ENCODE results near the gene DRC1. TPM values are rescaled to one million over a fixed set of nuclear protein-coding genes. Genes with fewer than 3 reads are reported as not detected.
A peak's percentile ranks its signal among the peaks of the same experiment; 100 is the strongest.
"Not testable (repeated sequence)": the region's sequence is repeated elsewhere in the genome, so short reads cannot be mapped to it uniquely, and the experiment has no call there.

DRC1 gene
- not detected for total RNA-seq
- long read RNA-seq = 0 reads

DNA sequence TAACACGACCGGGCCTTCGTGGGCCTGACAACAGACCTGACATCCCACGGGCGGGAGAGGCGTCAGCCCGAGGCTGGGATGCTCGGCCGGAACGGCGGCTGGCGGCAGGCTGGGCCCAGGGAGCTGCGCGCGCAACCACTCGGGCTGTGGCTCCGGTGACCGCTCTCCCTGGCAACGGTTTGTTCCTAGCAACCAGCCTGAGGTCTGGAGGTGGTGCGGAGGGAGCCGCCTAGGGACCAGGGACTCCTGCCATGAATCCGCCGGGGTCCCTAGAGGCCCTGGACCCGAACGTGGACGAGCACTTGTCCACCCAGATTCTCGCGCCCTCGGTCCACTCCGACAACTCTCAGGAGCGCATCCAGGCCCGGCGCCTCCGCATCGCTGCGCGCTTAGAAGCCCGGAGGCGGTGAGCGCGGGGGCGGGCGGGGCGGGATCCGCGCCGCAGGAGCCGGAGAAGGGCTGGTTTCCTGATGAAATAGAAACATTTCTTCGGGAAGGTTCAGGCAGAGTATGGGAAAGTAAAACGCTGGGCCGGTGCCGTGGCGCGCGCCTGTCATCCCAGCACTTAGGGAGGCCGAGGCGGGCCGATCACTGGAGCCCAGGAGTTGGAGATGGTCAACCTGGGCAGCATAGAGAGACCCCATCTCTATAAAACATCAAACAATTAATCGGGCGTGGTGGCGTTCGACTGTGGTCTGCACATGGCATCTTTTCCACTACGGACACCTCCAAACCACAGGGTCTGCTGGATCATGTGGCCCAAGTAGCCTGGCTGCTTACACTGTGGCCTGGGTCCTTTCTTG lies at the start of gene DRC1:
DRC1 (plus strand) TSS at position 182 of the 803 bp plus-strand sequence; CDS start at position 252, 70 bp downstream.
- peak; percentile 66 for ATAC-seq
- intact Hi-C loops (cut with DNase I, micrococcal nuclease) = no loop called here
- DNase-seq = peak; percentile 29 to 45

DNA sequence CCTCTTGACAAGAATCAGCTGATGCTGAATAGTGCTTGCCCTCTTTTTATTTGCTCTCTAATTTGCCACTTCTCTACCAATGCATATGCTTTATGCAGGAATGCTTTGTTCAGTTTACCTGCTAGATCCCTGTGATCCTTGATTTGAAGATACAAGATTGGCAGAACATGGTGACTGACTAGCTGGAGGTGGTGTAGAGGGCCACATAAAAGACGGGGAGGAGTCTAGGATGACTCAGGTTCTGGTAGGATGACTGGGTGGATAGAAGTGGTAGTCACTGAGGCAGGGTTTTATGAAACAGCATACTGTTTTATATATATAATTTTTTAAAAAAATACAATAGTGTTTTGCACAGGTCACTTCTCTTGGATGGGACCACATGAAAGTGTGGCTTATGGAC lies 48.8 kb upstream of the DRC1 start:
- peak; percentile 66 for ATAC-seq
- DNase-seq = no peak

DNA sequence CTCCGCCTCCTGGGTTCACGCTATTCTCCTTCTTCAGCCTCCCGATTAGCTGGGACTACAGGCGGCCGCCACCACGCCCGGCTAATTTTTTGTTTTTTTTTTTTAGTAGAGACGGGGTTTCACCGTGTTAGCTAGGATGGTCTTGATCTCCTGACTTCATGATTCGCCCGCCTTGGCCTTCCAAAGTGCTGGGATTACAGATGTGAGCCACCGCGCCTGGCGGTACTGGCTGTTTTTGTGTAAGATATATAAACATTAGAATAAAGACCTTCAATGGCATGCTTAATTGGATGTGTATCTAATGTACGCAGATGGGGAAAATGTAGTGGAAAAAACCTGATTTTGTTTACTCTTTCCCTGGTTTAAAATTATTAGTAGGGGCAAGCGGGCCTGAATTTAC lies 47.3 kb upstream of the DRC1 start:
- intact Hi-C loops (cut with DNase I, micrococcal nuclease); ATAC-seq; DNase-seq: not testable (repeated sequence)

More for the DNA sequence above, 48.8 kb upstream of the DRC1 start:
- intact Hi-C loops (cut with DNase I, micrococcal nuclease) = no loop called here

DNA sequence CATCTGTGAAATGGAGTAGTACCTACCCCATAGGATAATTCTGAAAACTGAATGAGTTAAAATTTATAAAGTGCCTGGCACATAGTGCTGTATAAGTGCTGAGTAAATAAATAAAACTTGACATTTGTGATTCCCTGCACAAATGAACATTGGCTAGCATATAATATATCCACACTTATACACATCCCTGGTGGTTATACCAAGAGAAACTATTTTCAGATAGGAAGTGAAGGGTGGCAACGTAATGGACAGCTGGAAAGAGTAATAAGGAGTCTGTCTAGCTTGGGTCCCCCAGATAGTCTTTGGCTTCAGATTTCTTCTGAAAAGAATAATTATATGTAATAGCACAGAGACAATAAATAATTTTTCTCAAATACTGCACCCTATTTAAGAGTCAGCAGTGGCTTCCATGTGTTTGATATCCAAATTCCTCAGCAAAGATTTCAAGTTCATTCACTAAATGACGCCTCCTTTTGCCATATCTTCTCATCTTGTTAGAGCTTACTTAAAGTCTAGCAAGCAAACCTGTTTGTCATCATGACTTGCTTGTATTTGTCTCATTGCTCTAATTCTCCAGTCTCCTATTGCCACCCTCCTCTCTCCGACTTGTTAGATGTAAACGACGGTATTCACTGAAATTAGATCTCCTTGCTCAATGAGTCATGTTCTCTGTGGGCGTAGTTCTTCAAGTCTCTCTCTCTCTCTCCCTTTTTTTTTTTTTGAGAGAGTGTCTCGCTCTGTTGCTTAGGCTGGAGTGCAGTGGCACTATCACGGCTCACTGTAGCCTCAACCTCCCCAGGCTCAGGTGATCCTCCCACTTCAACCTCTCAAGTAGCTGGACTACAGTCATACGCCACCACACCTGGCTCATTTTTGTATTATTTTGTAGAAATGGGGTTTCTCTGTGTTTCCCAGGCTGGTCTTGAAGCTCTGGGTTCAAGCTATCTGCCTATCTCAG lies 46.4 kb upstream of the DRC1 start:
- intact Hi-C loops (cut with DNase I, micrococcal nuclease) = no loop called here
- no peak for DNase-seq
- no peak for ATAC-seq

DNA sequence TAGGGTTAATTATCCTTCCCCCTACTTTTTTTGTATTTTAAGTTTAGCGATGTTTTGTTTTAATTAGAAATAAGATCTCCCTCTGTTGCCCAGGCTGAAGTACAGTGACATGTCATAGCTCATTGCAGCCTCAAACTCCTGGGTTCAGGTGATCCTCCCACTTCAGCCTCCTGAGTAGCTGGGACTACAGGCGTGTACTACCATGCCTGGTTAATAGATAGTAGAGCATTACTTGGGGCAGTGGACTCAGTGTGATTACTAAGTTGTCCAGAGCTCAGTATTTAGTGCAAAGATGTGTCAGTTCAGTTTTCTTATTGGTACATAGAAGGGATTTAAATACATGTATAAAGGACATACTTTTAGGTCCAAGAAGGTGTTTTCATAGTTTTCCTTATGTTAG lies 45.6 kb upstream of the DRC1 start:
- no peak for ATAC-seq

DNA sequence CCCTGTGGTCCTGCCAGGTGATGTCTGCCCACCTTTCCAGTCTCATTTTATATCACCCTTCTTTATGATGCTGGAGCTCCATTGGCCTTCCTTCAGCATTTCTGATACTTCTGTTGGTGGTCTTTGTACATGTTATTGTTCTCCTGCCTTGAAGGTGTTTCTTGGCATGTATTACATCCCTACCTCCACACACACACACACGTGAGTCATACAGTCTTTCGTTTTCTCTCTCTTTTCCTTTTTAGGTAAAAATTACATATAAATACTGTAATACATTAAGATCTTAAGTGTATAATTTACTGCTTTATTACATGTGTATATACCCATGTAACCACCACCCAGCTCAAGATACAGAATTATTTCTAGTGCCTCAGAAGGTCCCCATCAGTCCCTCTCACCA lies 44.9 kb upstream of the DRC1 start:
- ATAC-seq = no peak
- intact Hi-C loops (cut with DNase I, micrococcal nuclease) = no loop called here
- no peak for DNase-seq

More for the DNA sequence above, 45.6 kb upstream of the DRC1 start:
- DNase-seq = no peak
- intact Hi-C loops (cut with DNase I, micrococcal nuclease) = no loop called here

DNA sequence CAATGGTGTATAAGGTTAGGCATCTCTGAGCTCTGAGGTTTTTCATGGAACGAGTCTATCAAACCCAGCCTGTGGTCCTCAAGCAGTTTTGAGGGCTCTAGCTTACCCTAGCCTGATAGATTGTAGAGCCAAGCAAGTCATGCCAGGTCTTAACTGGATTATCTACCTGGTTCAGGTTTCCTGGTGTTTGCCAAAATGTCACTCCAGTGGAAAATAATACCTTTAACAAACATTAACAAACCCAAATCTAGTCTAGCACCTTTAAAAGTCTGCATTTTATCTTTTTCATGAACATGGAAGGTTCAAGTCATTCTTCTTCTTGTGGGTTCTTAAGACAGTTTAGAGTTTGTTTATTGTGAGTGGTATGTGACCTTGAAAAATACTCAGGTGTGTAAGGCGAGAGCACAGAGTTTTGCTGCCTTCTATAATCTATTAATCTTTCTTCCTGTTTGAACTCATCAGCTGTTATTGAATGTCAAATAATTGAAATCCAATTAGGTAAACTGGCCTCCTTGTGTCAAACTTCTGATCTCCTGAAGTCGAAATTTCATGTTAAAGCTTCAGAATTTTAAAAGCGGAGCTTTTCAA lies 41.7 kb upstream of the DRC1 start:
- ATAC-seq (no peak), DNase-seq (no peak)
- intact Hi-C loops (cut with DNase I, micrococcal nuclease) = no loop called here

DNA sequence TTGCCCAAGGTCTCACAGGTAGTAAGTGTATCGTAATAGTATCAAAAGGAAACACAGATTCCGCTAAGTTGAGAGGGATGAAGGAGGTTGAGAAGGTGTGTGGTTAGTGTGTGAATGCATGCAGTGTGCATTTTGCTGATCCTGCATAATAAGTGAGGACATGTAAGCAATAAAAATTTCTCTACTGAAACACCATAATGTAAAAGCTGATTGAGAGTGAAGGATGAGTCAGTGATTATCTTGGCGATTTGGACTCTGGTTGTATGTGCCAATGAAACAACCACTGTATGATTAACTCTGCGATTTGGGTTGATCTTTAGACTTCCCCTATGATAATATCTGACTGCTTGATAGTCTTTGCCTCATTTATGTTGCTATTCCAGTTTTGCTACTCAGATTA lies 38.4 kb upstream of the DRC1 start:
- DNase-seq = no peak
- intact Hi-C loops (cut with DNase I, micrococcal nuclease) = no loop called here
- ATAC-seq = peak; percentile 96

DNA sequence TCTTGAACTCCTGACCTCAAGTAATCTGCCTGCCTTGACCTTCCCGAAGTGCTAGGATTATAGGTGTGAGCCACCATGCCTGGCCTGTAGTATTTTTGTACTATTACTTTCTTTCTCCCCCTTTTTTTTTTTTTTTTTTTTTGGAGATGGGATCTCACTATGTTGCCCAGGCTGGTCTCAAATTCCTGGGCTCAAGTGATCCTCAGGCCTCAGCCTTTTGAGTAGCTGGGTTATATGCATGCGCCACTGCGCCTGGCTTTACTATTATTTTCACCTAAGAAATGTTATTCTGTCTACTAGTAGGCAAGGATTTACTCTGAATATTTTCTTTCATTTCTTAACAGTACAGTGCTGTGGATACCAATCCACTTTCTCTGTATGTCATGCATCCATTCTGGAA lies 37.8 kb upstream of the DRC1 start:
- intact Hi-C loops (cut with DNase I, micrococcal nuclease) = no loop called here
- DNase-seq (no peak), ATAC-seq (no peak)

DNA sequence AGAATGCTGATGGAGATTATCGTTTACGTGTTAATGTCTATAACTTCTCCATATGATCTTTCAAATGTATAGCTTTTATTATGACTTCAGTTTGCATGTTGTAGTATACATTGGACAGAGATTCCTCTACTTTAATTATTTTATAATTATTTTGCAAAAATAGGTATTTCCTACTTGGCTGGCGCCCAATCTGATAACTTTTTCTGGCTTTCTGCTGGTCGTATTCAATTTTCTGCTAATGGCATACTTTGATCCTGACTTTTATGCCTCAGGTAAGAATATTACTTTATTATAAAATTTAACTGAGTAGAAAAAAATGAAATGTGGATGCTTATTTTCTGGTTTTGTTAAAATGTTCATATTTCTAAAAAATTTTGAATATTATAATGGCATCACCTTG lies 37.1 kb upstream of the DRC1 start:
- ATAC-seq (no peak), DNase-seq (no peak)
- intact Hi-C loops (cut with DNase I, micrococcal nuclease) = no loop called here

DNA sequence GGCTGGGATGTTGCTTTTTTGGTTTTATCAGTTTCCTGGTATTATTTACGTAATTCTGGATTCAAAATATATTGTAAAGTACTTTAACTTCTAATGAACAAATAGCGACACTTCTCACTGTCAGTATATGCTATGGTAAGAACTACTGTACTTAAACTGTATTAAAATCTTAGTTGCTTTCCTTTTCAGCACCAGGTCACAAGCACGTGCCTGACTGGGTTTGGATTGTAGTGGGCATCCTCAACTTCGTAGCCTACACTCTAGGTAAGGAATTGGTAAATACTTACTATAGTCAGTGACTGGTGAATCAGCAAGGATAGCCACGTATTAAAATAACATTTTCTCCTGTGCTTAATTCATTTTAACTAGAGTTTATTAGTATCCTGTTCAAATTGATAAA lies 34.8 kb upstream of the DRC1 start:
- DNase-seq = no peak
- intact Hi-C loops (cut with DNase I, micrococcal nuclease) = no loop called here
- ATAC-seq = no peak

DNA sequence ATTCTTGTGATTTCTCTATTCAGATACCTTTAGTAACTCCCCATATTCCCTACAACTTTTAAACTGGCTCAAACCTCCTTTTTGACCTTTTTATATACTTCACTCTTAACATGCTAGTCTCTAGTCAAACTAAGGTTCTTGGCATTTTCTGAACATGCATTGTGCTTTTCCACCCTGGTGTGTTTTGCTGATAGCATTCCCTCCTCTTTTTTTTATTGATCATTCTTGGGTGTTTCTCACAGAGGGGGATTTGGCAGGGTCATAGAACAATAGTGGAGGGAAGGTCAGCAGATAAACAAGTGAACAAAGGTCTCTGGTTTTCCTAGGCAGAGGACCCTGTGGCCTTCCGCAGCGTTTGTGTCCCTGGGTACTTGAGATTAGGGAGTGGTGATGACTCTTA lies 32.1 kb upstream of the DRC1 start:
- intact Hi-C loops (cut with DNase I, micrococcal nuclease); DNase-seq; ATAC-seq: not testable (repeated sequence)

DNA sequence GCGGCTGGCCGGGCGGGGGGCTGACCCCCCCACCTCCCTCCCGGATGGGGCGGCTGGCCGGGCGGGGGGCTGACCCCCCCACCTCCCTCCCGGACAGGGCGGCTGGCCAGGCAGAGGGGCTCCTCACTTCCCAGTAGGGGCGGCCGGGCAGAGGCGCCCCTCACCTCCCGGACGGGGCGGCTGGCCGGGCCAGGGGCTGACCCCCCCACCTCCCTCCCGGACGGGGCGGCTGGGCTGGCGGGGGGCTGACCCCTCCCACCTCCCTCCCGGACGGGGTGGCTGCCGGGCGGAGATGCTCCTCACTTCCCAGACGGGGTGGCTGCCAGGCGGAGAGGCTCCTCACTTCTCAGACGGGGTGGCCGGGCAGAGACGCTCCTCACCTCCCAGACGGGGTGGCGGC lies 30.8 kb upstream of the DRC1 start:
- ATAC-seq; DNase-seq; intact Hi-C loops (cut with DNase I, micrococcal nuclease): not testable (repeated sequence)

DNA sequence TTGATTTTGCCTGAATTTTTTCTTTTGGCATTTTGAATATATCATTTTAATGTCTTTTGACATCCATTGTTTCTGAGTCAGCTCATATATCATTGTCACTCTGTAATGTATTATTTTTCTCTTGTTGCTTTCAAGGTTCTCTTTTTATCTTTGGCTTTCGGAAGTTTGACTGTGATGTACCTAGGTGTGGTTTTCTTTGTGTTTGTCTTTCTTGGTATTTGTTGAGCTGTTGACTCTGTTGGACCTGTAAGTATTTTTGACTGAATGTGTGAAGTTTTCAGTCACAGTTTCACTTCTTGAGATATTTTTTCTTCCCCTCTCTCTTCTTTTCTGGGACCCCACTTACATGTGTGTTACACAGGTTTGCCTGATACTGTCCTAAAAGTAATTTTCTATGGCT lies 24.9 kb upstream of the DRC1 start:
- DNase-seq (no peak), ATAC-seq (no peak)
- intact Hi-C loops (cut with DNase I, micrococcal nuclease) = no loop called here

DNA sequence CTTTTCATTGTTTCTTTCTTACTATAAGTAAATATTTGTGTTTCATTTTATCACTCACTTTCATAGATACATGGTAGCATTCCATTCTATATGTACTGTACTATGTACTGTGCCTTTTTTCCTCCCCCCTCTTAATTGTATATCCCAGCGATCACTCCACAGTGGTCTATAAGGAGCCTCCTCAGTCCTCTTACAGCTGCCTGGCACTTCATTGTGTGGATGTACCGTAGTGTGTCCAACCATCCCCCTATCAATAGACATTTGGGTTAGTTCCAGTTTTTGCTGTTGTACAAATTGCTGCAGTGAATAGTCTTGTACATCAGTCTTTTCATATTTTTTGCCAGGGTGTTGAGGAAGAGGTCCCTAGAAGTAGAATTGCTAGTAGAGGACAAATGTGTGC lies 21.4 kb upstream of the DRC1 start:
- intact Hi-C loops (cut with DNase I, micrococcal nuclease) = no loop called here
- DNase-seq (no peak), ATAC-seq (no peak)

DNA sequence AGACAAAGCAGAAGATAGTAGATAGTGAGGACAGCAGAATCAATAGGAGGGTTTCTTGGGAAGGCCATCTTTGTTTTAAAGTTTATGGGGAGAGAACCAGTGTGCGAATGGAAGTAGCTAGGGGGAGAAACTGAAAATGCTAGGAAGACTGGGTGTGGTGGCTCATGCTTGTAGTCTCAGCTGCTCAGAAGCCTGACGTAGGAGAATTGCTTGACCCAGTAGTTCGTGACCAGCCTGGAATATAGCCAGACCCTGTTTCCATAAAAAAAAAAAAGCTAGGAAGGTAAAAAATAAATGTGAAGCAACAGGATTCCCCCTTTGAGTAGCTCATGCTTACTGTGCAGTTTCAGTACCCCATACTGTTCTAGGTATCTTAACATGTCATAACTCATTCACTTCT lies 19.2 kb upstream of the DRC1 start:
- ATAC-seq (no peak), DNase-seq (no peak)
- intact Hi-C loops (cut with DNase I, micrococcal nuclease) = no loop called here

DNA sequence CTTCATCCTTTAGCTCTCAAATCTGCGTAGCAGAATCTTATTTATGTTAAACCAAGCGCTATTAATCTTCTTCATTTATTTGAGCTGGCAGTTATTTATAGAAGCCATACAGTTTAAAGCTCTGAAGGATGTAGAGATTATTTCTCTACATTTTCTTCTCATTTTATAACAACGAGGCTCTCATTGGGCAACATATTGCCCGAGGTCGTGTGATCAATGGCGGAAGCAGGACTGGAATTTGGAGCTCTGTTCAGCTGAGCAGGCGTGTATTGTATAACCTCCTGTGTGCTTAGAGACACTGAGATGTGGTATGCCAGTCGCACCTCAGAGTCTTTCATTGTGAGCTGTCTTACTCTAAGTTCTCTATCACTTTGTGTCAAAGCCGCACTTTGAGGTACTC lies 17.5 kb upstream of the DRC1 start:
- intact Hi-C loops (cut with DNase I, micrococcal nuclease) = no loop called here
- no peak for ATAC-seq
- no peak for DNase-seq

DNA sequence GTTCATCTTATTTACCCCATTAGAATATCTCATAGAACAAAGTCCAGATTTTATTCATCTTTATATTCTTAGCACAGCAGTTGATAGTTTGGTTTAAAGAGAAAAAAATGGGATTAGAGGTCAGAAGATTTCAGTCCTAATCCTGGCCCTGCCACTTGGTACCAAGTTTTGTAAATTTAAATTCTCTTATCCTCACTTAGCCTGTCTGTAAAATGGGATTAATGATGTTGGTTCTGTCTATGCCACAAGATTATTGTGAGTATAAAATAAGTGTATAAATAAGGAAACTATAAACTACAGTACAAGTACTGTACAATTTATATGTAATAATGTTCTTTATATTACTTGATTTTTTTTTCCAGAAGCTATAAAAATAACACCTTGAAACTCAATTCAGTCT lies 17.1 kb upstream of the DRC1 start:
- DNase-seq (no peak), ATAC-seq (no peak)
- intact Hi-C loops (cut with DNase I, micrococcal nuclease) = no loop called here

DNA sequence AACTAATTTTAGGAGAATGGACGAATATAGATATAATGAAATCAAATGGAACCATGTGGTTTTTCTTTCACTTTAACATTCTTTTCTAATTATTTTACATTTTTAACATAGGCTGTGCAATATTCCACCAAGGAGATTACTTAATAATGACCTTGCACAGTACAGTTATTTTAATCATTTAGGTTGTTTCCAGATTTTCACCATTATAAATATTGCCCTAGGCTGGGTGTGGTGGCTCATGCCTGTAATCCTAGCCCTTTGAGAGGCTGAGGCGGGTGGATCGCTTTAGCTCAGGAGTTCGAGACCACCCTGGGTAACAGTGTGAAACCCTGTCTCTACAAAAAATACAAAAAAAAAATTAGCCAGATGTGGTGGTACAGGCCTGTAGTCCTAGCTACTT lies 14.5 kb upstream of the DRC1 start:
- ATAC-seq (no peak), DNase-seq (no peak)
- intact Hi-C loops (cut with DNase I, micrococcal nuclease) = no loop called here

DNA sequence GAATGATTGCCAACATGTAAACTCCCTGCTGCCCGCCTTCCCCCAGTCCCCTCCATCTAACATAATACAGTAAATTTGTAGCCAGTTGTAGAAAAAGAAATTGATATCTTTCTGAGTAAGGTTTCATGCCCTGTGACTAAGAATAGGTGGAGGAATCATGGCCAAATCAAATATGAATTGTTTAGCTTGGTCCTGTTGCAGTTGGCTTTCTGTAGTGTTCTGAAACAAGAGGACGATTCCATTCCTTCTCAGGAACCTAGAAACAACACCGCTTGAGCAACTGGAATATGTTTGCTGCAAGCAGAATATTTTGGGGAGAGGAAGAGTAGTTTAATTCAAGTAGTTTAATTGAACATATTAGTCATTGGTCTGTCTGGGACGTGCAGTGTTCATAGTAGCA lies 7.0 kb upstream of the DRC1 start:
- DNase-seq = no peak
- ATAC-seq = no peak
- intact Hi-C loops (cut with DNase I, micrococcal nuclease) = no loop called here
